Fibroblast of mammary gland (primary cell): ENCODE measurements around the gene GTF3C4.

Experiments used
- DNase-seq: peaks from one replicate; pipeline ENCODE4 v3.0.0-alpha.2; 2010; ENCODE audit warnings: low read depth
- H3K4me3 ChIP-seq: 2 replicates; pipeline ENCODE4 v1.5.1; 2011; ENCODE audit warnings: low read depth, mild to moderate bottlenecking, low read length, moderate library complexity; ENCODE audit not compliant: control insufficient read depth
- CTCF ChIP-seq: conservative IDR thresholded peaks from 2 replicates; pipeline ENCODE4 v1.5.1; 2011; ENCODE audit warnings: low read depth, low read length, inconsistent platforms; ENCODE audit not compliant: control insufficient read depth, insufficient read depth

GTF3C4 gene

DNA sequence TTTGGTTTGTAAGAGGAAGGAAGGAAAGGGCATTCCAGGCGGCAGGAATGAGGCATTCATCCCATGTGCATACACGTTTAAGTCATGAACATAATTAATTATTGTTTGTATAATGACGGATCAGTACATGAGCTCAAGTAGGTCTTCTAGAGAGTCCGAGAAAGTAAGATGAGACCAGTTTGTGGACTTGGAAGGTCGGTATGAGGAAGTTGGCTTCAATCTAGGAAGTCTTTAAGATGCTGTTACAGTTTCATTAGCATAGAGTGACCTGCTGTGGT lies 2.1 kb downstream of the GTF3C4 start:
- no peak for TF ChIP-seq CTCF
- peak; percentile 41 for DNase-seq
- peak overlapping the region; percentile 12 for H3K4me3 ChIP-seq

- TF ChIP-seq CTCF = peak; percentile 37
- H3K4me3 ChIP-seq = no peak overlapping the region
- DNase-seq = peak; percentile 66
Measured at GRCh38 chr9:132673355-132673754, 3.1 kb downstream of the GTF3C4 start.

DNA sequence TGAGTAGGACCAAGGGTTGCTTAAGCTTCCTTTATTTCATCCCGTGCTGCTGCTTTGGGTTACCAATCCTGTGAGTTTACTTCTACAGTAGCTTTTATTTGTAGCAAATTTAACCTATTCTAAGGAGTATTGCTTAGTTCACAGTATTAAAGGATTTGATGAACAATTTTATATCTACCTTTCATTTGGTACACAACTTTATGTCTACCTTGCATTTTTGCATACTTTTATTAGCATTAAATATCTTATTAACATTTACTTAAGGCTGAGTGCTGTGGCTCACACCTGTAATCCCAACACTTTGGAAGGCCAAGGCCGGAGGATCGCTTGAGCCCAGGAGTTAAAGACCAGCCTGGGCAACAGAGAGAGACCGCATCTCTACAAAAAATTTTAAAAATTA lies 4.2 kb downstream of the GTF3C4 start:
- no peak for TF ChIP-seq CTCF

DNA sequence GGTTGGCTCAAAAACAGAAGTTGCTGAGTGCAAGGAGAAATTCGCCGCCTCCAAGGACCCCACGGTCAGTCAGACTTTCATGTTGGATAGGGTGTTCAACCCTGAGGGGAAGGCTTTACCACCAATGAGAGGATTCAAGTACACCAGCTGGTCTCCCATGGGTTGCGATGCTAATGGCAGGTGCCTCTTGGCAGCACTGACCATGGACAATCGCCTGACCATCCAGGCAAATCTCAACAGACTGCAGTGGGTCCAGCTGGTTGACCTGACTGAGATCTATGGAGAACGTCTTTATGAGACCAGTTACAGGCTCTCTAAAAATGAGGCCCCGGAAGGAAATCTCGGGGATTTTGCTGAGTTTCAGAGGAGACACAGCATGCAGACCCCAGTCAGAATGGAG lies 7.7 kb downstream of the GTF3C4 start:
- no peak for DNase-seq
- no peak overlapping the region for H3K4me3 ChIP-seq
- no peak for TF ChIP-seq CTCF

More for the DNA sequence above, 4.2 kb downstream of the GTF3C4 start:
- no peak overlapping the region for H3K4me3 ChIP-seq
- no peak for DNase-seq

DNA sequence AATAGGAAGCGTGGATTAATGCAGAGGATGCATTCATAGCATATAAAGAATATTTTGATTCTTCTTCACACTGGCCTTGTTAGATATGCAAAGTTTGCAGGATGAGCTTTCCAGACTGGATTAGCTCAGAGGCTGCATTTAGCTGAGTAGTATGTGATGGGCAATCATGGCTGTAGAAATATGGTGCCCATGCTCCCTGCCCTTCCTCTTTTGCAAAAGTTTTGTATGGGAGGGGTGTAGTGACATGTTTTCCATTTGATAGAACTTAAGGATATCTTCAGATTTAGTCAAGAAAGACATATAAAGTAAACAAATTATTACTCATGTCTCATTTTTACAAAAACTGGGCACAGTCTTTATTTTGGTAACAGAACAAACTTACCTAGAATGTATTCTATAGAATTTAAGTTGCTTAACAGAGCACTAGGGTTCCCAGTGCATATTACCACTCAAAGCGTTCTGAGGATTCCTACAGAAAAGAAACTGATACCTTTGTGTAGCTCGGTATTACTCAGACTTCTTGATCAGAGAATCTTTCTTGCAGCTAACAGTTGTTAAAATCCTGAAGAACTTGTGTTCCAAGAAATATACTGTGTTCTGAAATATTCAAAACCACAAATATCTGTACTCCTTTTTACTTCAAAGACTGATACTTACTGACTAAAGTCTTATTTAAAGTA lies 9.8 kb downstream of the GTF3C4 start:
- DNase-seq = no peak
- no peak for TF ChIP-seq CTCF
- no peak overlapping the region for H3K4me3 ChIP-seq

DNA sequence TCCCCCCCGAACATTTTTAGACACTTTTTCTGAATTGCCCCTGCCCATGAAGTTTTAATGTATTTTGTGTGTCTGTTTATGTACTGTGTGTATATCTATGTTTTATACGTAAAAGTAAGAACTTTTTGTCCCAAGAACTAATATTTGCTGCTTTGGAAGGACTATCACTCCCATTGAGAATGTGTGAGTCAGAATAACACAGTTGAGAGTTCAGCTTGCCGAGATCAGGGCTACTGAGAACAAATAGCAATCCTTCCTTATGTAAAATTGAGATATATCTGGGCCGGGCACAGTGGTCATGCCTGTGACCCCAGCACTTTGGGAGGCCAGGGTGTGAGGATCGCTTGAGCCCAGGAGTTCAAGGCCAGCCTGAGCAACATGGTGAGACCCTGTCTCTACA lies 11.3 kb downstream of the GTF3C4 start:
- no peak for DNase-seq
- TF ChIP-seq CTCF = no peak
- no peak overlapping the region for H3K4me3 ChIP-seq

DNA sequence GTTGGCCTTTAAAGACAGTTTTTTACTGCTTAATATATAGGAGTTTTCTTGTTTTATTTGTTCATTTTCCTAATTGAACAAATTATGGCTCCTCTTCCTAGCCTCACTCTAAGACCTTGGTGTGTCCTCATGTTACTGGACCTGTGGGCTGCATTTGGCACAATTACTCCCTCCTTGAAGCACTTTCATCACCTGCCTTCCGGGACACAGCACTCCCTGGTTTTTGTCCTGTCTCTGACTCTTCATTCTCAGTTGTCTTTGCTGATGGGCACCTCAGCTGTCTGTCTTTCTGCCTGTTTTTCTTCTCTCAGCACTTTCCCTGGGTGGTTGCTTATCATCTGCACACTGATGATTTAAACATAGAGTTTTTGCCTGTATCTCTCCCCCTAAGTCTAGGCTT lies 13.6 kb downstream of the GTF3C4 start:
- TF ChIP-seq CTCF = no peak
- DNase-seq = no peak
- no peak overlapping the region for H3K4me3 ChIP-seq
